GM19468 (cell line): Measurements from ENCODE around the gene C1orf159.
"Not testable (repeated sequence)": the region's sequence is repeated elsewhere in the genome, so short reads cannot be mapped to it uniquely, and the experiment has no call there.

Experiments used
- ATAC-seq: cut with Tn5 transposase; IDR thresholded peaks from one replicate; pipeline ENCODE4 v1.9.1; 2021; ENCODE audit warnings: mild to moderate bottlenecking, moderate library complexity, moderate number of reproducible peaks; ENCODE audit not compliant: unreplicated experiment; ENCODE audit errors: extremely low read depth

The C1orf159 gene

DNA sequence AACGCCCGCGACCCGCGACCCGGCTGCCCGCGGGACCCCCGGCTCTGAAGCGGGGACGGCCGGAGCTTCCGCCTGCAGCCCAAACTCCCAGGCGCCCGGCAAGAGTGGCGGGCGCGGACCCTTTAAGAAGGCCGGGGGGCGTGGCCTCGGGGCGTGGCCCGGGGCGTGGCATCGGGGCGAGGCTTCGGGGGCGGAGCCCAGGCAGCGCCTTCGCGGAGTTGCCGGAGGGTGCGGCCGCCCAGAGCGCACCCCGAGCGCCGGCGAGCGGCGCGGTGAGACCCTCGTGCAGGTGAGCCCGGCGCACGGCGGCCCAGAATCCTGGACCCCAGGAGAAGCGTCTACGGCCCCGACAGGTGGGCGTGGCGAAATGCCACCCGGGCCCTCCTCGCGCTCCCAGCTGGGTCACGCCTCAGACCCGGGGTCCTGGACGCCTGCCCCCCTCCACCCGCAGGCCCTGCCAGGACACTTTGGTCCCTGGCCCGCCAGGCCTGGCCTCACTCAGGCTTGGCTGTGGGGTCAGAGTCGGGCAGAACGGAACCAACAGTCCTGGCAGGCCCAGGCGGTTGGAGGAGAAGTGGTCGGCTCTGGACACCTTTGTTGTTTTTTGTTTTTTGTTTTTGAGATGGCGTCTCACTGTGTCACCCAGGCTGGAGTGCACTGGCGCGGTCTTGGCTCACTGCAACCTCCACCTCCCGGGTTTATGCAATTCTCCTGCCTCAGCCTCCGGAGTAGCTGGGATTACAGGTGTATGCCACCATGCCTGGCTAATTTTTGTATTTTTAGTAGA lies 56.2 kb downstream of the C1orf159 start:
- ATAC-seq = no peak

GRCh38 chr1:1058921-1059493 lies 56.9 kb downstream of the C1orf159 start:
- ATAC-seq = no peak

DNA sequence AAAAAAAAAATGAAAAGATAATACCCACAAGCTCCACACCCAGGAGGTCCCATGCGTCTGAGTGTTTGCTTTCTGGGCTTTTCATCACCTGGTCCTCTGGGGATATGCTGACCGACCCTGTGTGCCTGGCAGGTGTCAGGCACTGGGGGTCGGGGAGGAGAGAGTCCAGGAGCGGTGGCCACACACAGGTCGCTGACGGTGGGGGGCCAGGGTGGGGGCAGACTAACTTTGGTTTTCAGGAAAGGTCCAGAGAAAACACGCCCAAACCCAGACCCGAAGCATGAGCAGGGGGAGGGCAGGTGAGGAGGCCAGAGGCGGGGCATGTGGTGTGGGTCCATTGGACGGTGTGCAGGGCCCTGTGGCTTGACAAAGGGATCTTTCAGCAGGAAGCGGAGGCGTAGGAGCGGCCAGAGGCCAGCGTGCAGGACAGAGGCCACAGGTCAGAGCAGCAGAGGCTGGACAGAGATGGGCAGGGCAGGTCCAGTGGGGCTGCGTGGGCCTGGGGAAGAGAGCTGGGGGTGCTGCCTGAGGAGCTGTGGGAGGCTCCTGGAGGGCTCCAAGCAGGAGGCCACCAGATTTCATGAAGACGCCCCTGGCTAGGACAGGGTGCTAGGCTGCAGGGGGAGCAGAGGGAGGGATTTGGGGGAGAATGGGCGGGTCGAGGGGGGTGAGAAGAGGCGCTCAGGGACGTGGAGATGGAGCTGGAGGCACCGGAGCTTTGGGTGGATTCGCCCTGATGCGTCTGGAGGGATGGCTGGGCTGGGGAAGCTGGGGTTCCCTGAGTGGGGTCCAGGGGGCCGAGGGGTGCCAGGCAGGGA lies 57.6 kb downstream of the C1orf159 start:
- no peak for ATAC-seq

DNA sequence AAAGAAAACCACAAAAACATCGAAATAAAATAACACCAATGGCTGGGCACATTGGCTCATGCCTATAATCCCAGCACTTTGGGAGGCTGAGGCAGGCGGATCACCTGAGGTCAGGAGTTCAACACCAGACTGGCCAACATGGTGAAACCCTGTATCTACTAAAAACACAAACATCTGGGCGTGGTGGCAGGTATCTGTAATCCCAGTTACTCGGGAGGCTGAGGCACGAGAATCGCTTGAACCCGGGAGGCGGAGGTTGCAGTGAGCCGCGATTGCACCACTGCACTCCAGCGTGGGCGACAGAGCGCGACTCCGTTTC lies 58.2 kb downstream of the C1orf159 start:
- not testable (repeated sequence) for ATAC-seq

GRCh38 chr1:1055841-1056736 lies 59.8 kb downstream of the C1orf159 start:
- no peak for ATAC-seq

GRCh38 chr1:1054971-1055370 lies 60.9 kb downstream of the C1orf159 start:
- ATAC-seq = no peak

- no peak for ATAC-seq
Measured at GRCh38 chr1:1054099-1054700, 61.7 kb downstream of the C1orf159 start.

DNA sequence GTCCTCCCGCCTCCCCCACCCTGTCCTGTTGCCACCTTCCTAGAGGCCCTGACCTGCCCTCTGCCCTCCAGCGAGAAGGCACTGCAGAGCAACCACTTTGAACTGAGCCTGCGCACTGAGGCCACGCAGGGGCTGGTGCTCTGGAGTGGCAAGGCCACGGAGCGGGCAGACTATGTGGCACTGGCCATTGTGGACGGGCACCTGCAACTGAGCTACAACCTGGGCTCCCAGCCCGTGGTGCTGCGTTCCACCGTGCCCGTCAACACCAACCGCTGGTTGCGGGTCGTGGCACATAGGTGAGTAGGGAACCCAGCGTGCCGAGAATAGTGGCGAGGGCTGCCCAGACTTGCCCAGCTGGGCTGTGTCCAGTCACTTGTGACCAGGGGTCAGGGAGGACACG lies 62.2 kb downstream of the C1orf159 start:
- ATAC-seq = no peak

DNA sequence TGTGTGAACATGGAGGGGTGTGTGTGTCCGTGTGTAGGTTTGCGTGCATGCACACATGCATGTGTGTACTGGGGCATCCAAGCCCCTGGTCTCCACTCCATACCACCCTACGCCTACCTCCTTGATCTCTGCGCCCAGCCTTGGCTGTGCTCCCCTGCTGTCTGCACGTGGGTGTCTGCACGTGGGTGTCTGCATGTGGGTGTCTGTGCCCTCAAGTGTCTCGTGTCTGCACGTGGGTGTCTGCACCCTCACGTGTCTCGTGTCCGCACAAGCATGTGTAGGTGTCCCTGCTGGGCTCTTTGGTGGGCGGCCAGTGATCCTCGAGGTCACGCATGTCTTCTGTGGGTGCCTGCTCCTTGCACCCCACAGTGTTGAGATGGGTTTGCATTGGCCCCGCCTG lies 62.9 kb downstream of the C1orf159 start:
- ATAC-seq = no peak

DNA sequence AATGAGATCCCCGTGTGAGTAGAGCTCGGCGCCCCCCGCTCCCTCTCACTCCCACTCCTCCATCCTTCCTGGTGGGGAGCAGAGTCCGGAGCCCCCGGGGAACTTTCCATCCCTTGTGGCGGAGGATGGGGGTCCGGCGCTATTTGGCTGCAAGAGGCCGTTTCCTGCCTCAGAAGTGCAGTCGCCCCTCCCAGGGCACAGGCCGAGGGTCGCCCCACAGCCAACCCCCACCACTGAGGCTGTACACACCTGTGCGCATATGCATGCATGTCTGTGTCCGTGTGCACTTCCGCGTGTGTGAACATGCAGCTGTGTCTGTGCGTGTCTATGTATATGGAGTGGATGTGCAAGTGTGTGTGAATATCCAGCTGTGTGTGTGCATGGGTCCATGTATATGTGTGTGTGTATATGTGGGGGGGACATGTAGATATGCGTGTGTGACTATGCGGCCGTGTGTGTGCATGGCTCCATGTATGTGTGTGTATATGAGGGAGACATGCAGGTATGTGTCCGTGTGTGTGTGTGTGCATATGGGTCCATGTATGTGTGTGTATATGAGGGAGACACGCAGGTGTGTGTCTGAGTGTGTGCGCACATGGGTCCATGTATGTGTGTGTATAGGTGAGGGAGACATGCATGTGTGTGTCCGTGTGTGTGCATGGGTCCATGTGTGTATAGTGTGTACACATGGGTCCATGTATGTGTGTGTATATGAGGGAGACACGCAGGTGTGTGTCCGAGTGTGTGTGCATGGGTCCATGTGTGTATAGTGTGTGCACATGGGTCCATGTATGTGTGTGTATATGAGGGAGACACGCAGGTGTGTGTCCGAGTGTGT lies 63.7 kb downstream of the C1orf159 start:
- ATAC-seq = no peak

GRCh38 chr1:1051127-1051810 lies 64.6 kb downstream of the C1orf159 start:
- no peak for ATAC-seq

GRCh38 chr1:1050577-1051052 lies 65.3 kb downstream of the C1orf159 start:
- no peak for ATAC-seq

- no peak for ATAC-seq
Measured at GRCh38 chr1:1049318-1050165, 66.3 kb downstream of the C1orf159 start.

DNA sequence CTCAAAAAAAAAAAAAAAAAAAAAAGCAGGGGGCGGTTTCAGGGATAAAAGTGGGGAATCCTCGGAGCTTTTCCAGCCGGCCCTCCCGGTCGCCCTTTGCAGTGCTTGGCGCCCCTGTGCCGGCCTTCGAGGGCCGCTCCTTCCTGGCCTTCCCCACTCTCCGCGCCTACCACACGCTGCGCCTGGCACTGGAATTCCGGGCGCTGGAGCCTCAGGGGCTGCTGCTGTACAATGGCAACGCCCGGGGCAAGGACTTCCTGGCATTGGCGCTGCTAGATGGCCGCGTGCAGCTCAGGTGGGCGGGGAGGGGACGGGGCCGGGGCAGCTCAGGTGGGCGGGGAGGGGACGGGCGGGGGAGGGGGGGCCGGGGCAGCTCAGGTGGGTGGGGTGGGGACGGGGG lies 67.1 kb downstream of the C1orf159 start:
- no peak for ATAC-seq

- no peak for ATAC-seq
Measured at GRCh38 chr1:1047963-1048362, 67.9 kb downstream of the C1orf159 start.

- ATAC-seq = no peak
Measured at GRCh38 chr1:1047407-1047806, 68.5 kb downstream of the C1orf159 start.

GRCh38 chr1:1046767-1047166 lies 69.1 kb downstream of the C1orf159 start:
- ATAC-seq = no peak
